Calu3 (cell line): ENCODE results near the gene ECSIT. TPM values are rescaled to one million over a fixed set of nuclear protein-coding genes. Genes with fewer than 3 reads are reported as not detected.
"Not testable (repeated sequence)": the region's sequence is repeated elsewhere in the genome, so short reads cannot be mapped to it uniquely, and the experiment has no call there.

Source experiments
- BruUV-seq: library from RNA; stranded (reverse); fragments of 400-500 nt; replicated peaks from 2 replicates; lab custom pipeline; 2021; lab: Mats Ljungman, UMichigan
- CTCF ChIA-PET: fragments of 300-600 bp; sonication (Branson Sonifier 250); formaldehyde crosslinking; loops from one replicate; lab custom pipeline; 2022; ENCODE audit warnings: antibody characterized with exemption; lab: Charles Lee
- DNase-seq: peaks from one replicate; pipeline ENCODE4 v3.0.0; 2022
- H3K27ac Mint-ChIP-seq: one replicate; pipeline ENCODE4 v1.8.0; 2022; ENCODE audit warnings: mixed read lengths; ENCODE audit not compliant: unreplicated experiment
- H3K27me3 Mint-ChIP-seq: one replicate; pipeline ENCODE4 v1.8.0; 2022; ENCODE audit warnings: mixed read lengths; ENCODE audit not compliant: unreplicated experiment
- H3K36me3 Mint-ChIP-seq: one replicate; pipeline ENCODE4 v1.8.0; 2022; ENCODE audit warnings: mild to moderate bottlenecking, moderate library complexity, mixed read lengths; ENCODE audit not compliant: insufficient read depth, unreplicated experiment
- H3K4me1 Mint-ChIP-seq: one replicate; pipeline ENCODE4 v1.8.0; 2022; ENCODE audit warnings: mild to moderate bottlenecking, low read depth, mixed read lengths; ENCODE audit not compliant: unreplicated experiment
- H3K4me3 Mint-ChIP-seq: one replicate; pipeline ENCODE4 v1.8.0; 2022; ENCODE audit warnings: mild to moderate bottlenecking, low read depth, moderate library complexity, mixed read lengths; ENCODE audit not compliant: unreplicated experiment
- H3K9me3 Mint-ChIP-seq: one replicate; pipeline ENCODE4 v1.8.0; 2022; ENCODE audit warnings: low read depth, mixed read lengths; ENCODE audit not compliant: unreplicated experiment
- intact Hi-C: fragments of 100-400 bp; cut with micrococcal nuclease; formaldehyde crosslinking; loops from one replicate; pipeline ENCODE4 v1.10.0; 2022; ENCODE audit not compliant: unreplicated experiment
- total RNA-seq: library from RNA; stranded (reverse); gene quantifications from 2 replicates; pipeline ENCODE4 v1.2.3, GENCODE V29; 2022
- TF ChIP-seq, protein P1 (sequence below): fragments of 200-600 bp; IDR thresholded peaks from one replicate; pipeline ENCODE4 v1.8.0; 2022; ENCODE audit warnings: antibody characterized with exemption; ENCODE audit not compliant: unreplicated experiment

The ECSIT gene
- total RNA-seq, 1 experiment from 2014 or later: 22.1 TPM

DNA sequence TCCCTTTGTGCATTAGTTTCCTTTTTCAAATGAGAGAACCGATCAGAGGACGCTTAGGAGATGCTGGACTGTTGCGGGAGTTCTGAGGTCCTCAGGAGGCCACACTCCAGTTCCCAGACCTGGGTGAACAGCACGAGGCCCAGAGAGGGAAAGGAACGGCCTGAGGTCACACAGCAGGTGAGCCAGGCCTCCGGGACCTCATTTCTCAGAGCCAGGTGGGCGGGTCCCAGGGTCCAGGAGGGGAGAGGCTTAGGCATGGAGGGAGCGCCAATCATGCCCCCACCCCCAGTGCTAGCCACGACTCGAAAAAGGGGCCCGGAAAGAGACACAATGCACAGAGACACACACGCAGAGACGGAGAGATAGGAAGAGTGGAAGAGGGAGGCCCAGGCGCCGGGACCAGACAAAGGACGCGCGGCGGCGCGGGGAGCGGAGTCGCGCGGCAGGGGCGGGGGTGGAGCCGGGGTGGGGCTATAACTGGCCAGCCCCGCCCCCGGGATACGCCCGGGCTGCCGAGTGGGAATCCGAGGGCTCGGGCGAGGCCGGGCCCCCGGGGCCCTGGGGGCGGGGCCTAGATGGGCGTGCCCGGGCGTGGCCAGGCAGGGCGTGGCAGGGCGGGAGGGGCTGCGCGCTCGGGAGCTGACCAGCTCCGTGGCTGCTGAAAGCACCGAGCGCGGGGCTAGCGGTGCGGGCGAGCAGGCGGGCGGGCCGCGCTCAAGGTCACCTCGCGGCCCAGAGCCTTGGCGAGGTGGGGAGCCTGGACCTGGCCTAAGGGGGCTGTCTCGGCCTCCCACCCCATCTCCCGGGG, 49.6 kb downstream of the ECSIT start:
- TF ChIP-seq, protein P1, sequence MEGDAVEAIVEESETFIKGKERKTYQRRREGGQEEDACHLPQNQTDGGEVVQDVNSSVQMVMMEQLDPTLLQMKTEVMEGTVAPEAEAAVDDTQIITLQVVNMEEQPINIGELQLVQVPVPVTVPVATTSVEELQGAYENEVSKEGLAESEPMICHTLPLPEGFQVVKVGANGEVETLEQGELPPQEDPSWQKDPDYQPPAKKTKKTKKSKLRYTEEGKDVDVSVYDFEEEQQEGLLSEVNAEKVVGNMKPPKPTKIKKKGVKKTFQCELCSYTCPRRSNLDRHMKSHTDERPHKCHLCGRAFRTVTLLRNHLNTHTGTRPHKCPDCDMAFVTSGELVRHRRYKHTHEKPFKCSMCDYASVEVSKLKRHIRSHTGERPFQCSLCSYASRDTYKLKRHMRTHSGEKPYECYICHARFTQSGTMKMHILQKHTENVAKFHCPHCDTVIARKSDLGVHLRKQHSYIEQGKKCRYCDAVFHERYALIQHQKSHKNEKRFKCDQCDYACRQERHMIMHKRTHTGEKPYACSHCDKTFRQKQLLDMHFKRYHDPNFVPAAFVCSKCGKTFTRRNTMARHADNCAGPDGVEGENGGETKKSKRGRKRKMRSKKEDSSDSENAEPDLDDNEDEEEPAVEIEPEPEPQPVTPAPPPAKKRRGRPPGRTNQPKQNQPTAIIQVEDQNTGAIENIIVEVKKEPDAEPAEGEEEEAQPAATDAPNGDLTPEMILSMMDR: no peak
- CTCF ChIA-PET: no interaction called here
- Mint-ChIP-seq H3K27me3 (peaks cover 17% of the 10 kb centered on the region), H3K4me3 (no peak overlapping the region), H3K36me3 (peaks cover 19% of the 10 kb centered on the region), H3K4me1 (no peaks in the 10 kb centered on the region), H3K27ac (no peak overlapping the region), H3K9me3 (no peaks in the 10 kb centered on the region)
- DNase-seq: no peak
- intact Hi-C loops: no loop called here
- no TSS peak for BruUV-seq

DNA sequence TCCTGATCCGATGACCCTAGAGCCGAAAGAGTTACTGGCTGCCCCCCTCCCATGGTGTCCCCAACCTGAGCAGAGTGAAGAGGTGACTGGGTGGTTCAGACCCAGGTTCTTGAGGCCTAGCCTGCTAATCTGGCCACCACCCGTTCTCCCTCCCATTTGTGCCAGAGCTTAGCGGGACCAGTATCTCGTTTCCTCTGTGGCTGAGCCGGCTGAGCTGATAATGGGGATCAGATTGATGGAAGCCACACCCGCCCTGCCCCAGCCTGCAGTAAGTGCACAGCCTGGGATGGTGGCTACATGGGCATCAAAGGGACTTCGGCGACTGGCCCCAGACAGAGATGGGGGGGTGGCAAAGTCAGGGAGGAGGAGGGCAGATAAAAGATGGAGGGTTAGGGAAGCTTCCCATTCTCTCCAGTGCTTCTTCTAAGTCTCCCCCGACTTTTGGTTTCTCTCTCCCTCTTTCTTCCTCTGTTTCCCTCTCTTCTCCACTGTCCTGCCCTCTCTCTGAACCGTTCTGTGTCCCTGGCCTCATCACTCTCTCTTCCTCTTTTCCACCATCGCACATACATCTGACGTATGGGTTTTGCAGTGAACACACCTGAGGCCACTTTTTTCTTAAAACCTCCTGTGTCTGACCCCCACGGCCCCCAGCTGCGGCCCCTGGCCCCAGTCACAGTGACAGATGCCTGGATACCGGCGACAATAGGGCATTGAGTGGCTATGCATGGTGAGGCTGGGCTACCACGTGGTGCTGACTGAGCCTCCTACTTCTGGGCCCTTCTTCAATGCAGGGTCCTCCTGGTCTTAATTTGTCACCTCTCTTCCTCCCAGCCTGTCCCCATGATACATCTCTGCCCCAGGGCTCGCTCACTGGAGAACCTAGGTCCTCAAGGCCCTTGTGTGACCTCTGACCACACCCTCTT, 50.5 kb downstream of the ECSIT start:
- peaks cover 15% of the 10 kb centered on the region for H3K36me3 Mint-ChIP-seq
- TF ChIP-seq, protein P1: no peak
- no peaks in the 10 kb centered on the region for H3K4me1 Mint-ChIP-seq
- intact Hi-C loops: no loop called here
- H3K9me3 Mint-ChIP-seq: no peaks in the 10 kb centered on the region
- BruUV-seq: no TSS peak
- no peak overlapping the region for H3K4me3 Mint-ChIP-seq
- CTCF ChIA-PET: no interaction called here
- DNase-seq: no peak
- H3K27ac Mint-ChIP-seq: no peak overlapping the region
- peaks cover 17% of the 10 kb centered on the region for H3K27me3 Mint-ChIP-seq

DNA sequence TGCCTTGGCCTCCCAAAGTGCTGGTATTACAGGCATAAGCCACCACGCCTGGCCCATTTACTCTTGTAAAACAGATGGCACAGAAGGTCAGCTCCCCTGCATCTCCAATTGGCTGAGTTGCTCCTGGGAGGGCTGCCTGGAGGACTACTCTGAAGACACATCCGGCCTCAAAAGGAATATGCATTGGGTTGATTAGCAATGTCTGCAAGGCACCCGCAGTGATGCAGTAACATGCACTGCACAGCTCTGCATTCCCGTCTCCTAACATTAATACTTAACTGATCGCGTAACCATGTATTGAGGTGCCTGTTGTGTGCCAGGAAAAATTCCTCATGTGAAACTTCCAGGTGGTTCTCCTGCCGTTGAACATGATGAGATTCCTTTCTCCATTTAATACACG, 53.1 kb downstream of the ECSIT start:
- BruUV-seq: no TSS peak
- TF ChIP-seq, protein P1: no peak
- intact Hi-C loops: no loop called here
- CTCF ChIA-PET: no interaction called here
- Mint-ChIP-seq H3K27ac (no peak overlapping the region), H3K27me3 (peaks cover 17% of the 10 kb centered on the region), H3K9me3 (no peaks in the 10 kb centered on the region), H3K36me3 (no peaks in the 10 kb centered on the region), H3K4me1 (no peaks in the 10 kb centered on the region), H3K4me3 (no peak overlapping the region)
- DNase-seq: no peak

DNA sequence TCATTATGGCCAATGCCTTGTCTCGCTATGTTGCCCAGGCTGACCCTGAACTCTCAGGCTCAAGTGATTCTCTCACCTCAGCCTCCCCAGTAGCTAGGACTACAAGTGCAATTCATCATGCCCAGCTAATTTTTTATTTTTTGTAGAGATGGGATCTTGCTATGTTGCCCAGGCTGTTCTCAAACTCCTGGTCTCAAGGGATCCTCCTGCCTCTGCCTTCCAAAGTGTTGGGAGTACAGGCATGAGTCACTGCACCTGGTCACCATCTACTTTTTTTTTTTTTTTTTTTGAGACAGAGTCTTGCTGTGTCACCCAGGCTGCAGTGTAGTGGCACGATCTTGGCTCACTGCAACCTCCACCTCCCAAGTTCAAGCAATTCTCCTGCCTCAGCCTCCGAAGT, 53.6 kb downstream of the ECSIT start:
- intact Hi-C loops, CTCF ChIA-PET, BruUV-seq, H3K27ac Mint-ChIP-seq, H3K4me1 Mint-ChIP-seq, H3K9me3 Mint-ChIP-seq, H3K4me3 Mint-ChIP-seq, DNase-seq, H3K36me3 Mint-ChIP-seq: not testable (repeated sequence)
- H3K27me3 Mint-ChIP-seq: peaks cover 17% of the 10 kb centered on the region
